GM20000 (cell line): ENCODE measurements around the gene JAGN1.
"Not testable (repeated sequence)": the region's sequence is repeated elsewhere in the genome, so short reads cannot be mapped to it uniquely, and the experiment has no call there.

Experiments
- DNase-seq: peaks from one replicate; pipeline ENCODE4 v3.0.0; 2012; ENCODE audit warnings: low spot score
- TF ChIP-seq, protein P1 (sequence below): IDR thresholded peaks from 2 replicates; pipeline ENCODE4 v1.5.1; 2012; ENCODE audit warnings: mild to moderate bottlenecking, control low read depth; ENCODE audit errors: extremely low read depth, missing control alignments

The JAGN1 gene

DNA sequence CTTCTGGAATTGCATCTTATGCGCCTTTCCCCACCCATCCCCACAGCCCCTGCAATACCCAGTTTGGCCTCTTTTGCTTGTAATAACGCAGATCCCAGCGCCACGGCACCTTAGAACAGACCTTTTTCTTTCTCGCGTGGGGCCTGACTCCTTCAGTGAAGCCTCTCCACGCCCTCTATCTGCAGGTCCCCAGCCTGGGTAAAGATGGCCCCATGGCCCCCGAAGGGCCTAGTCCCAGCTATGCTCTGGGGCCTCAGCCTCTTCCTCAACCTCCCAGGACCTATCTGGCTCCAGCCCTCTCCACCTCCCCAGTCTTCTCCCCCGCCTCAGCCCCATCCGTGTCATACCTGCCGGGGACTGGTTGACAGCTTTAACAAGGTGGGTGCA, 43.8 kb downstream of the JAGN1 start:
- DNase-seq: no peak
- TF ChIP-seq, protein P1, sequence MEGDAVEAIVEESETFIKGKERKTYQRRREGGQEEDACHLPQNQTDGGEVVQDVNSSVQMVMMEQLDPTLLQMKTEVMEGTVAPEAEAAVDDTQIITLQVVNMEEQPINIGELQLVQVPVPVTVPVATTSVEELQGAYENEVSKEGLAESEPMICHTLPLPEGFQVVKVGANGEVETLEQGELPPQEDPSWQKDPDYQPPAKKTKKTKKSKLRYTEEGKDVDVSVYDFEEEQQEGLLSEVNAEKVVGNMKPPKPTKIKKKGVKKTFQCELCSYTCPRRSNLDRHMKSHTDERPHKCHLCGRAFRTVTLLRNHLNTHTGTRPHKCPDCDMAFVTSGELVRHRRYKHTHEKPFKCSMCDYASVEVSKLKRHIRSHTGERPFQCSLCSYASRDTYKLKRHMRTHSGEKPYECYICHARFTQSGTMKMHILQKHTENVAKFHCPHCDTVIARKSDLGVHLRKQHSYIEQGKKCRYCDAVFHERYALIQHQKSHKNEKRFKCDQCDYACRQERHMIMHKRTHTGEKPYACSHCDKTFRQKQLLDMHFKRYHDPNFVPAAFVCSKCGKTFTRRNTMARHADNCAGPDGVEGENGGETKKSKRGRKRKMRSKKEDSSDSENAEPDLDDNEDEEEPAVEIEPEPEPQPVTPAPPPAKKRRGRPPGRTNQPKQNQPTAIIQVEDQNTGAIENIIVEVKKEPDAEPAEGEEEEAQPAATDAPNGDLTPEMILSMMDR: no peak

DNA sequence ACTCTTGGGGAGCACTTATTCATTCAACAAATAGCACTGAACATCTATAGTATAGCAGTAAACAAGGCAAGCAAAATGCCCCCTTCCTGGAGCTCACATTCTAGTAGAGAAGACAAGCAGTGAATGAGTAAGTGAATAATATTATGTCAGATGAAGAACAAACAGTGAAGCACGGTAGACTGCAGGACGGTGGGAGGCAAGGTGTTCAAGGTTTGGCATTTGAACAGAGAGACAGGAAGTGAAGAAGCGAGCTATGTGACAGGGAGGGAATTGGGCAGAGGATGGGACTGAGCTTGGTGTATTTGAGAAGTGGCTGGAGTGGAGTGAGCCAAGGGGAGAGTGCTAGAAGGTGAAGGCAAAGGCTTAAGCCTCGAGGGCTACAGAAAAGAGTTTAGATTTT, 44.6 kb downstream of the JAGN1 start:
- TF ChIP-seq, protein P1: no peak
- no peak for DNase-seq

DNA sequence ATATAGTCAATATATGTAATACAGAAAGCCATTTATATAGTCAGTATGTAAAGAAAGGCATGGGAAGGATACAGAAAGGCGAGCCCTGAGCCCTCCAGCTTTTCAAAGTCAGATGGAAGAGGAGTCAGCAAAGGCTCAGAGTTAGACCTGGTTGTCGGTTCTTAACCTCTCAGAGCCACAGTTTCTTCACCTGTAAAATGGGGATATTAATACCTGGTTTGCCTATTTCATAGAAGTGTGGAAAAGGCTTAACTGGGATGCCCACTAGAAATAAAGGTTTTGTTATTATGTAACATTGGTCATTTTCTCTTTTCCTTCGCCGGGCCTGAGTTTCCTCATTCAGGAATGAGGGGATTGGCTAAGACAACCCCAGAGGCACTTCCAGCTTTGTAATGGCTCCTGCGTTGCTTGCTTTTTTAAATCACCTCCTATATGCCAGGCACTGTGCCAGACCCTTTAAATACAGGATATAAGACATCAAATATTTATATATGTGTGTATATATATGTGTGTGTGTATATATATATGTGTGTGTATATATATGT, 45.6 kb downstream of the JAGN1 start:
- TF ChIP-seq, protein P1: no peak
- DNase-seq: no peak

DNA sequence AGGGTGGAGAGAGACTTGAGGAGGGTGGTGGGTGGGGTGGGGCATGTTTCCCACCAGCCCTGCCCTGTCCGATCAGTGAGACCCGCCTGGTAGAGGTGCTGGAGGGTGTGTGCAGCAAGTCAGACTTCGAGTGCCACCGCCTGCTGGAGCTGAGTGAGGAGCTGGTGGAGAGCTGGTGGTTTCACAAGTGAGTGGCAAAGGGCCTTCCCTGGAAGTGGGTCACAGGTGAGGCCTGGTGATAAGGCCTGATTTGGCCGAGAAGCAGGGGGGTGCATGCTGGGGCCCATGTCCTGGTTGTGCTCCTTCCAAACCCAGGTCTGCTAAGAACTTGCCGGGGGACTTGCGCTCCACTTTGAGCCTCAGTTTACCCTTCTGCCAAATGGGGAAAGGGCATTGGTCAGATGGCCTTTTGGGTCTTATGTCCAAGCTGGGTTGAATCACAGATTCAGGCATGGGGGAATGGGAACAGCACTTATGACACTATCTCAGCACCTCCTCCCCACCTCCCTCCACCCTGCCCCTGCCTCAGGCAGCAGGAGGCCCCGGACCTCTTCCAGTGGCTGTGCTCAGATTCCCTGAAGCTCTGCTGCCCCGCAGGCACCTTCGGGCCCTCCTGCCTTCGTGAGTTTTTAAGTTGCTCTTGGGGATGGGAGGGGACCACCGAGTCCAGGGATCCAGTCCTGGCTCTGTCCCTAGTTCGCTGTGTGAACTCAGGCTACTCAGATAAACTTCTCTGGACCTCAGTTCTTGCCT, 47.3 kb downstream of the JAGN1 start:
- TF ChIP-seq, protein P1: no peak
- no peak for DNase-seq

DNA sequence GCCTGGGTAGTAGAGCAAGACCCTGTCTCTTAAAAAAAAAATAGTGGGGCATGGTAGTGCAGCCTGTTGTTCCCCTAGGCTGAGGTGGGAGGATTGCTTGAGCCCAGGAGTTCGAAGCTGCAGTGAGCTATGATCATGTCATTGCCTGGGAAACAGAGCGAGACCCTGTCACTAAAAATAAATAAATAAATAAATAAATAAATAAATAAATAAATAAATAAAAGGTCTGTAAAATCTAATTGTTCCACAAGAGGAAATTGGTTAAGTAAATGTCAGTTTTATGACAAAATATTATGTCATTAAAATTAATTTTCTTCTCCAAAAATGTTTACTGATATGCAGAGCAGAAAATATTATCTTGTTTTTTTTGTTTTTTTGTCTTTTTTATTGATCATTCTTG, 48.6 kb downstream of the JAGN1 start:
- TF ChIP-seq, protein P1: no peak

DNA sequence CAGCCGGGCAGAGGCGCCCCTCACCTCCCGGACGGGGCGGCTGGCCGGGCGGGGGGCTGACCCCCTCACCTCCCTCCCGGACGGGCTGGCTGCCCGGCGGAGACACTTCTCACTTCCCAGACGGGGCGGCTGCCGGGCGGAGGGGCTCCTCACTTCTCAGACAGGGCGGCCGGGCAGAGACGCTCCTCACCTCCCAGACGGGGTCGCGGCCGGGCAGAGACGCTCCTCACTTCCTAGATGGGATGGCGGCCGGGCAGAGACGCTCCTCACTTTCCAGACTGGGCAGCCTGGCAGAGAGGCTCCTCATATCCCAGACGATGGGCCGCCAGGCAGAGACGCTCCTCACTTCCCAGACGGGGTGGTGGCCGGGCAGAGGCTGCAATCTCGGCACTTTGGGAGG, 49.5 kb downstream of the JAGN1 start:
- not testable (repeated sequence) for DNase-seq

More for the DNA sequence above, 48.6 kb downstream of the JAGN1 start:
- no peak for DNase-seq

DNA sequence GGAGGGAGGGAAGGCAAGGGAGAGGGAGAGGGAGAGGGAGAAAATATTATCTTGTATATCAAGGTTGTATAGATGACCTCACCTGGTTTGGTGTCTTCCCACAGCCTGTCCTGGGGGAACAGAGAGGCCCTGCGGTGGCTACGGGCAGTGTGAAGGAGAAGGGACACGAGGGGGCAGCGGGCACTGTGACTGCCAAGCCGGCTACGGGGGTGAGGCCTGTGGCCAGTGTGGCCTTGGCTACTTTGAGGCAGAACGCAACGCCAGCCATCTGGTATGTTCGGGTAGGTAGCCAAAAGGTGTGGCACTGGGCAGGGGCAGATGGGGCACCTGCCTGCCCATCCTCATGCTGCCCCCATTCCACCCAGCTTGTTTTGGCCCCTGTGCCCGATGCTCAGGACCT, 50.3 kb downstream of the JAGN1 start:
- TF ChIP-seq, protein P1: no peak
- DNase-seq: no peak

DNA sequence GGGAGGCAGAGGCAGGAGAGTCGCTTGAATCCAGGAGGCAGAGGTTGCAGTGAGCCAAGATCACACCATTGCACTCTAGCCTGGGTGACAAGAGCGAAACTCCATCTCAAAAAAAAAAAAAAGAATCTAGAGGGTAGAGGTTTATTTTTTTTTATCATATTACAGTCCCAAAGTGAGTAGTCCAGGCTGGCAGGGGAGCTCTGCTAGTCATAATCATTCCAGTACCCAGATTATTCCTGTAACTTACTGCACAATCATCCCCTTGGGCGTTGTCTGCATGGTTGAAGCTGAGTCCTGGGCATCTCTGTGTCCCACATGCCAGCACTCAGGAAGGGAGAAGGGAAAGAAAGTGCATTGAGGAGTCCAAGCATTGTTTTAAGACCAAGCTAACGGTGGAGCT, 51.8 kb downstream of the JAGN1 start:
- DNase-seq: no peak
- TF ChIP-seq, protein P1: no peak
